A549 (cell line): Measurements from ENCODE around the gene NUP50.

Experiments used
- EP300 ChIP-seq, 2 experiments: fragments of >200 bp; sonication (Bioruptor Twin); formaldehyde crosslinking; IDR thresholded peaks; 2 replicates in 1 of 2; 3 replicates in 1 of 2; pipeline ENCODE4 v1.6.1; 2016 to 2017
- MAZ ChIP-seq: fragments of 150-350 bp; IDR thresholded peaks from 2 replicates; pipeline ENCODE4 v1.6.1; 2014; ENCODE audit warnings: antibody characterized with exemption, low read depth, low read length, borderline replicate concordance
- NPAS2 ChIP-seq: fragments of 250-450 bp; sonication (Bioruptor Pico); IDR thresholded peaks from 2 replicates; pipeline ENCODE4 v1.8.0; 2022; ENCODE audit warnings: mild to moderate bottlenecking, moderate library complexity, borderline replicate concordance
- PHF8 ChIP-seq: fragments of 200-600 bp; sonication (generic); IDR thresholded peaks from 2 replicates; pipeline ENCODE4 v1.6.1; 2016; ENCODE audit warnings: low read depth, mild to moderate bottlenecking, antibody characterized with exemption, moderate library complexity, borderline replicate concordance
- POLR2A ChIP-seq: IDR thresholded peaks from 2 replicates; pipeline ENCODE4 v1.6.1; 2012; ENCODE audit warnings: mild to moderate bottlenecking, low read length
- RAD21 ChIP-seq, 2 experiments: fragments of >200 bp in 1 of 2; sonication (Bioruptor Twin) in 1 of 2; formaldehyde crosslinking in 1 of 2; IDR thresholded peaks in 1 of 2; conservative IDR thresholded peaks in 1 of 2; 2 replicates in 1 of 2; 3 replicates in 1 of 2; pipeline ENCODE4 v1.6.1; 2012 to 2018; ENCODE audit warnings: inconsistent platforms in 1 of 2
- RCOR1 ChIP-seq: fragments of 150-350 bp; IDR thresholded peaks from 2 replicates; pipeline ENCODE4 v1.6.1; 2014; ENCODE audit warnings: antibody characterized with exemption, low read length, low read depth
- RFX5 ChIP-seq: fragments of 450-650 bp; IDR thresholded peaks from 2 replicates; pipeline ENCODE4 v1.7.1; 2014; ENCODE audit warnings: antibody characterized with exemption, mild to moderate bottlenecking, moderate library complexity
- RNF2 ChIP-seq: fragments of 200-600 bp; sonication (generic); IDR thresholded peaks from 2 replicates; pipeline ENCODE4 v1.6.1; 2016; ENCODE audit warnings: low read depth, mild to moderate bottlenecking, antibody characterized with exemption, moderate library complexity, borderline replicate concordance
- SMC3 ChIP-seq: fragments of >200 bp; sonication (Bioruptor Twin); formaldehyde crosslinking; IDR thresholded peaks from 3 replicates; pipeline ENCODE4 v1.6.1; 2018; ENCODE audit warnings: inconsistent platforms
- TF ChIP-seq, protein P1 (sequence below): fragments of >200 bp; sonication (Bioruptor Twin); formaldehyde crosslinking; IDR thresholded peaks from 3 replicates; pipeline ENCODE4 v1.5.1; 2016
- TF ChIP-seq, protein P2 (sequence below): IDR thresholded peaks from 2 replicates; pipeline ENCODE4 v1.6.1; 2012

DNA sequence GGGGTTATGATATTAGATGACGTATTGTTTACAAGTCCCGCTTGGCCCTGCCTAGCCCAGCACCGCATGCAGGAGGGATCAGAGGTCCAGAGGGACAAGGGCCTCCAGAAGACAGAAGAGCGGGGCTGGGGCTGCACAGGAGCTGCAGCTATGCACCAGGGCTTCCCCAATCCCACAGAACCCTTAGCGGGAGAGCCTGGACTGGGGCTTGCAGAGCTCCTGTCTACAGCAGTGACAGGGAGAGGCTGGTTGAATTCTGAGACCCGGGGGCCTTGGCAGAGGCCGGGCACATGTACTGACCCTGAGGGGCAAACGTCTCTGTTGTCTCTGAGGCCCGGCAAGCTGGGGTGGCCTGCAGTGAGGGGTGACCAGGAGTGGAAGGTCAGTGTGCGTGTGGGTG, 70.1 kb downstream of the NUP50 start:
- TF ChIP-seq RCOR1 = no peak
- TF ChIP-seq NPAS2 (CRISPR knock-in tag) = no peak
- no peak for TF ChIP-seq SMC3
- TF ChIP-seq, protein P1, sequence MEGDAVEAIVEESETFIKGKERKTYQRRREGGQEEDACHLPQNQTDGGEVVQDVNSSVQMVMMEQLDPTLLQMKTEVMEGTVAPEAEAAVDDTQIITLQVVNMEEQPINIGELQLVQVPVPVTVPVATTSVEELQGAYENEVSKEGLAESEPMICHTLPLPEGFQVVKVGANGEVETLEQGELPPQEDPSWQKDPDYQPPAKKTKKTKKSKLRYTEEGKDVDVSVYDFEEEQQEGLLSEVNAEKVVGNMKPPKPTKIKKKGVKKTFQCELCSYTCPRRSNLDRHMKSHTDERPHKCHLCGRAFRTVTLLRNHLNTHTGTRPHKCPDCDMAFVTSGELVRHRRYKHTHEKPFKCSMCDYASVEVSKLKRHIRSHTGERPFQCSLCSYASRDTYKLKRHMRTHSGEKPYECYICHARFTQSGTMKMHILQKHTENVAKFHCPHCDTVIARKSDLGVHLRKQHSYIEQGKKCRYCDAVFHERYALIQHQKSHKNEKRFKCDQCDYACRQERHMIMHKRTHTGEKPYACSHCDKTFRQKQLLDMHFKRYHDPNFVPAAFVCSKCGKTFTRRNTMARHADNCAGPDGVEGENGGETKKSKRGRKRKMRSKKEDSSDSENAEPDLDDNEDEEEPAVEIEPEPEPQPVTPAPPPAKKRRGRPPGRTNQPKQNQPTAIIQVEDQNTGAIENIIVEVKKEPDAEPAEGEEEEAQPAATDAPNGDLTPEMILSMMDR = no peak
- no peak for TF ChIP-seq PHF8
- TF ChIP-seq RAD21 (conservative IDR thresholded peaks at IDR 0.05 in 1 of 2, IDR thresholded peaks at IDR 0.05 in 1 of 2) = no peak
- no peak for TF ChIP-seq POLR2A
- TF ChIP-seq, protein P2, sequence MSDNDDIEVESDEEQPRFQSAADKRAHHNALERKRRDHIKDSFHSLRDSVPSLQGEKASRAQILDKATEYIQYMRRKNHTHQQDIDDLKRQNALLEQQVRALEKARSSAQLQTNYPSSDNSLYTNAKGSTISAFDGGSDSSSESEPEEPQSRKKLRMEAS = no peak
- no peak for TF ChIP-seq MAZ
- TF ChIP-seq RFX5 = no peak
- no peak for TF ChIP-seq RNF2
- no peak for TF ChIP-seq EP300 (IDR thresholded peaks at IDR 0.05)
